ENCODE results near the gene KLHL6. TPM values are rescaled to one million over a fixed set of nuclear protein-coding genes. Genes with fewer than 3 reads are reported as not detected.

Gene KLHL6
- total and polyA plus RNA-seq, 2 experiments from 2014 or later = 0.17 TPM; not detected in 1

DNA sequence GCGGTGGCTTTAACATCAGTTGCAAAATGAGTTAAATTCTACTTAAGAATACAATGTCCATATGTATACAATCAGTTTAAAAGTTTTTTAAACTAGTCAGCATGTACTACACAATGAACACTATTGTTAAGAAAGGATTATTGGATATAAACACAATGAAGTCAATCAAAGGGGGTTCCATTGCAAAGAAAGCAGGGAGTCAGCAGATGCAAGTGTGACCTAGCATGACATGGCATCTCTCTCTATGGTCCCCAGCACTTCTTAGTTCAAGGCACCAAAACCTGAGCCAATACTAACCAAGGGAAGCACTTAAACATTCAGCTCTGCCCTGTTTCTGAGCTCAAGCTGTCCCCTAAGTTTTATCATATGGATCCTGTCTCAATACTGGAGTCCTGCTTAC is 17.0 kb downstream of the KLHL6 start:
- 94% methylated on average over 1 of the region's 1 CpG for WGBS (ENCODE audit: low lambda C conversion rate, missing lambda C conversion rate)
- no peak for DNase-seq (ENCODE audit: low spot score)
- H3K9me3 ChIP-seq (ENCODE audit: low read depth) = no peaks in the 10 kb centered on the region
- H3K4me2 ChIP-seq = no peak overlapping the region
- no peak overlapping the region for H3K27ac ChIP-seq
- peaks cover 6% of the 10 kb centered on the region for H3K4me1 ChIP-seq (ENCODE audit: insufficient read depth)
- TF ChIP-seq EZH2 (IDR thresholded peaks at IDR 0.05; ENCODE audit: borderline replicate concordance) = no peak
- no peak for TF ChIP-seq CTCF (IDR thresholded peaks at IDR 0.05; ENCODE audit: poor library complexity)
- no peak for TF ChIP-seq EZH2phosphoT487 (IDR thresholded peaks at IDR 0.05; ENCODE audit: low read depth, severe bottlenecking, unreplicated experiment)
- no peak overlapping the region for H2AFZ ChIP-seq
- H3K27me3 ChIP-seq = no peaks in the 10 kb centered on the region
- no peaks in the 10 kb centered on the region for H3K79me2 ChIP-seq
- H3K4me3 ChIP-seq = no peak overlapping the region
- H3K9me2 ChIP-seq (replicated peaks; ENCODE audit: insufficient read depth) = no peaks in the 10 kb centered on the region
- no peaks in the 10 kb centered on the region for H3K36me3 ChIP-seq (replicated peaks; ENCODE audit: insufficient read depth, low read depth)
- H4K20me1 ChIP-seq (ENCODE audit: insufficient read depth, poor library complexity, severe bottlenecking) = no peaks in the 10 kb centered on the region

DNA sequence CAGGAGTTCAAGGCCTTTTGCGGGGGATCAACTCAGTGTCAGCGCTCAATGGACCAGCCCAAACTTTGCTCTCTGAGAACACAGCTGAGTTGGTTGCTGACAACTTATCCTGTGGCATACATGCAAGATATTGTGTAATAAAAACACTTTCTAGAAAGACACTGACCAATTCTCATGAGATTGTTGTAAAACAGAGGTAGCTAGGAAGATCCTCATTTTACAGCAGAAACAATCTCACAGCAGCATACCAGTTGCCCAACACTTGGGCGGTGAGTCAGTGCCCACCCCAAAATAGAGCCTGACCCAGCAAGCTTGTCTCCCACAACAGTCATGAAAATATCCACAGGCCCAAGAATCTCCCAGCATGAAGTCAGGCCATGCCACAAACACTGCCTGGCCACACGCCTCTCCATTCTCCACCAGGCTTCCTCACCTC is 18.2 kb downstream of the KLHL6 start:
- Histone ChIP-seq H3K27ac (no peak overlapping the region), H3K36me3 (replicated peaks; ENCODE audit: insufficient read depth, low read depth) (no peaks in the 10 kb centered on the region), H3K9me2 (replicated peaks; ENCODE audit: insufficient read depth) (no peaks in the 10 kb centered on the region), H3K9me3 (ENCODE audit: low read depth) (no peaks in the 10 kb centered on the region), H4K20me1 (ENCODE audit: insufficient read depth, poor library complexity, severe bottlenecking) (no peaks in the 10 kb centered on the region), H3K4me1 (ENCODE audit: insufficient read depth) (peaks cover 14% of the 10 kb centered on the region), H3K27me3 (no peaks in the 10 kb centered on the region), H2AFZ (no peak overlapping the region), H3K79me2 (no peaks in the 10 kb centered on the region), H3K4me2 (no peak overlapping the region), H3K4me3 (no peak overlapping the region)
- DNase-seq (ENCODE audit: low spot score) = no peak
- WGBS (ENCODE audit: low lambda C conversion rate, missing lambda C conversion rate) = 85% methylated on average over 4 of the region's 4 CpGs
- TF ChIP-seq EZH2phosphoT487 (IDR thresholded peaks at IDR 0.05; ENCODE audit: low read depth, severe bottlenecking, unreplicated experiment) (no peak), CTCF (IDR thresholded peaks at IDR 0.05; ENCODE audit: poor library complexity) (no peak)

DNA sequence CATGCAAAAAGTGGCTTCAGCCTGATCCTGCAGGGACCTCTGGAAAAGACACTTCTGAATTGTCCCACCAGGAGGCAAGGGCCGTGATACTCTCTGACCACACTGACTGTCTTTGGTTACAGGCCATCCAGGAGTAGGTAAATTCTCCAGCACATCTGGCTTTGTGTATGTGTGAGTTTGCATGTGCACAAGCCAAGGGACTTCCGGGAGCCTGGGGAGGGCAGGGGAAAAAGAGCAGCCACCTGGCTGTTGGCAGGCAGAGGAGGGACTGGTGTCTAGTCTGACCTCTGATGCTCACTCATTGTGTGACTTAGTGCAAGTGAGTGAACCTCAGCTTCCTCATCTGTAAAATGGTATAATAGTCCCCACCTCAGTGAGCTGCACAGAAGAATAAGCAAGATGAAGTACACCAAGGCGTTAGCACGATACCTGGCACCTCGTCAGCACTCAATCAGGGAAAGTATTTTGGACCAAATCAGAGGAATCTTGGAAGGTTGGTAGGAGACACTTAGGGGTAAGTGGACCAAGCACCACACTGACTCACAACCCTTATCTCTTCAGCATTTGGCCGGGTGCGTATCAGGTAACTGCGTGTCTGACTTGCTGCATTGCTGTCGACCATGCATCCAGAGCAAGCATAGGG is 19.1 kb downstream of the KLHL6 start:
- Histone ChIP-seq H3K36me3 (replicated peaks; ENCODE audit: insufficient read depth, low read depth) (no peaks in the 10 kb centered on the region), H3K4me3 (no peak overlapping the region), H4K20me1 (ENCODE audit: insufficient read depth, poor library complexity, severe bottlenecking) (no peaks in the 10 kb centered on the region), H3K4me2 (no peak overlapping the region), H3K27ac (no peak overlapping the region), H3K4me1 (ENCODE audit: insufficient read depth) (peaks cover 14% of the 10 kb centered on the region), H3K9me2 (replicated peaks; ENCODE audit: insufficient read depth) (no peaks in the 10 kb centered on the region), H3K27me3 (no peaks in the 10 kb centered on the region), H3K79me2 (no peaks in the 10 kb centered on the region), H3K9me3 (ENCODE audit: low read depth) (no peaks in the 10 kb centered on the region), H2AFZ (no peak overlapping the region)
- 84% methylated on average over 9 of the region's 9 CpGs for WGBS (ENCODE audit: low lambda C conversion rate, missing lambda C conversion rate)
- DNase-seq (ENCODE audit: low spot score) = no peak
- no peak for TF ChIP-seq EZH2 (IDR thresholded peaks at IDR 0.05; ENCODE audit: borderline replicate concordance)
- TF ChIP-seq EZH2phosphoT487 (IDR thresholded peaks at IDR 0.05; ENCODE audit: low read depth, severe bottlenecking, unreplicated experiment) = no peak
- TF ChIP-seq CTCF (IDR thresholded peaks at IDR 0.05; ENCODE audit: poor library complexity) = no peak
